Pulmonary artery endothelial cell (primary cell): ENCODE results near the gene KRT16. TPM values are rescaled to one million over a fixed set of nuclear protein-coding genes. Genes with fewer than 3 reads are reported as not detected.
A peak's percentile ranks its signal among the peaks of the same experiment; 100 is the strongest.
"Not testable (repeated sequence)": the region's sequence is repeated elsewhere in the genome, so short reads cannot be mapped to it uniquely, and the experiment has no call there.

Experiments
- DNase-seq: peaks from one replicate; pipeline ENCODE4 v3.0.0-alpha.2; 2011; ENCODE audit warnings: low read depth, low spot score
- total RNA-seq: library from RNA; depleted of rRNA; stranded (reverse); fragments of >200 nt; gene quantifications from 2 replicates; pipeline ENCODE4 v1.2.3, GENCODE V29; 2014

The KRT16 gene
- 0.13 and 0.63 TPM in 2 replicates for total RNA-seq

- DNase-seq, result not testable (repeated sequence)
These were observed at the start of gene KRT16 for GRCh38 chr17:41612376-41613160. TSS of gene KRT16 (minus strand) at chr17:41612767. CDS start at chr17:41612688, 79 bp downstream.

DNA sequence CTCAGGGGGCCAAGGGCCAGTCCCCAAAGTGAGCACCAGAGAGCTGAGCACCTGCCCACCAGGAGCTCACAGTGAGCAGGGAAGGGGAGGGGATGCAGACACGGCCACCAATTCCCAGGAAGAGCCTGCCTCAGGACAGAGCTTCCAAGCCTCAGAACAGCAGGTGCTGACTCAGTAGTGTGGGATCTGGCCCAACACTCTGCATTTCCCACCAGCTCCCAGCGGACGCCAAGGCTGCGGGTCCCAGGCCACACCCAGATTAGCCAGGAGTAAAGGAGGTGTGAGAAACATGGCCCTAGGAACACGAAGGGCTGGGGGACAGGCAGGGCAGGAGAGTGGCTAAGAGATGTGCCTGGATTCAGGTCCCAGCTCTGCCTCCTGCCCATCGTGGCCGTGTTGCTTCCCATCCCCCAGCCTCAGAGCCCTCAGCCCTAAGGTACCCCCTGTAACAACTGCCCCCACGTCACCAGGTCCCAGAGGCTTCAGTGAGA, 47.7 kb upstream of the KRT16 start:
- DNase-seq, result no peak

DNA sequence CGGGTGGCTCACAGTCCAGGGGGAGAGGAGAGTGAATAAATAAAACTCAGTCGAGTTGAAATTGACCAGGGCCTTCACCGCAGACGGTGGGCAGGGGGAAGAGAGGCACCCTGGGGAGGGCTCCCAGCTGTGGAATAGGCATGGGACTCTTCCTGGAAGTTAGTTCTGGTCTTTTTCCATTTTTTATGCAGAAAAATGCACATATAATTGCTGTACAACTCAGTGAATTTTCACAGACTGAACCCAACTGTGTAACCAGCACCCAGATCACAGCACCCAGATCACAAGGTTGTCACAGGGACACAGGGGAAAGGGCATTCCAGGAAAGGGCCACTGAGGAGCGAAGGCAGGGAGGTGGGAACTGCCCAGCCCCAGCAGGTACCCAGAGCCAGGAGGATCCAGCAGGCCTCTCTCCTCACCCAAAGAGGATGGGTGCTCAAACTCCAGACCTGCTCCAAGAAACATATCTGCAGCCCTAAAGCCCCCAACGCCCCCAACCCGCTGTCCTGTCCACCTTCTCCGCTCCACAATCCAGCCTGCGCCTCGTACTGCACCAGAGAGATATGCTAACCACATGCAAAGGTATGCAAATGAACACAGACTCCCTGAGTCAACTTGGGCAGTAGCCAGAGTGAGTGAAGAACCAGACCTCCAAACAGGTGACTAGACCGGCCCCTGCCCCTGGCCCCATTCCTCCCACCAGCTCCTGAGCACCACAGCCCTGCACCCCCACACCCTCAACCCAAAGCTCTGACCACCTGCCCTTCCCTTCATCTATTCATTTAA, 47.1 kb upstream of the KRT16 start:
- no peak for DNase-seq

- no peak for DNase-seq
These were observed 46.3 kb upstream of the KRT16 start for GRCh38 chr17:41658846-41659245.

GRCh38 chr17:41657936-41658335, 45.4 kb upstream of the KRT16 start:
- DNase-seq, result no peak

- DNase-seq, result no peak
These were observed 44.7 kb upstream of the KRT16 start for GRCh38 chr17:41657176-41657754.

GRCh38 chr17:41656249-41657023, 43.9 kb upstream of the KRT16 start:
- DNase-seq, result no peak

GRCh38 chr17:41655611-41656111, 43.1 kb upstream of the KRT16 start:
- no peak for DNase-seq

DNA sequence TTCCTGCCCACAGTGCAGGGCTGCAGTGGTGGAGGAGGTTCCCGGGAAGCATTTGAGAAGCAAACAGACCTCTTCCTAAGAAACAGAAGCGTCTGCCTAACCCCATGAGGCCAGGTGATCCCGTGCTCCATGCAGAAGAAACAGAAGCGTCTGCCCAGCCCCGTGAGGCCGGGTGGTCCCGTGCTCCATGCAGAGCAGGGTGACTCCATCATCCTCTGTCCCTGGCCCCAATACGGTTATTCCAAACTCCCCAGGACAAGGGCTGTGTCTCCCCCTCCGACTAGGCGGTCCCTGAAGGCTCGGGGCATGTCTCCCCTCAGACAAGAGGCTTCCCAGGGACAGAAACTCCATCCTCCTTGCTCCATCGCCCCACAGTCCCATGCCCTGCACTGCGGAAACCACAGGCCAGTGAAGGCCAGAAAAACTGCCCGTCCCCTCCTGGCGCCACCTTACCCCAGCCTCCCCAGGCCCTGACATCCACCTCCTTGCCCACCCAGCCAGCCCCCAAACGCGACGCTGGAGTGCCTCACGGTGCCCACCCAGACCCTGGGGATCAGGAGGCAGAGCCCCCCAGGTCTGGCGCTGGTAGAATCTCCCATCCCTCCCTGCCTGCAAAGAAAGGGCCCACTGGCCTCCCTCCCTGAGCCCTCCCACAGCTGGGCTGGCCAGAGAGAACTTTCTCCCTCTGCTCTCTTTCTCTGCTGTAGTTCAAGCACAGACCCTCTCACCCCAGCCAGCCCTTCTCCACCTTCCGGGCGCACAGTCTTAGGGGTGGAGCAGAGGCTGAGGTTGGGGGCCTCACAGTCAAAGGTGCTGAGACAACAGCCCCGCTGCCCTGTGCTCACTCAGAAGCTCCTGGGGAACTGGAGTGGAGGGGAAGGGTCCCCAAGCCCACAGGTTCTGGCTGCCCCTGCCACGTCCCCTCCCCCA, 42.4 kb upstream of the KRT16 start:
- DNase-seq, result no peak

- DNase-seq, result no peak
These were observed 41.5 kb upstream of the KRT16 start for GRCh38 chr17:41653892-41654677.

DNA sequence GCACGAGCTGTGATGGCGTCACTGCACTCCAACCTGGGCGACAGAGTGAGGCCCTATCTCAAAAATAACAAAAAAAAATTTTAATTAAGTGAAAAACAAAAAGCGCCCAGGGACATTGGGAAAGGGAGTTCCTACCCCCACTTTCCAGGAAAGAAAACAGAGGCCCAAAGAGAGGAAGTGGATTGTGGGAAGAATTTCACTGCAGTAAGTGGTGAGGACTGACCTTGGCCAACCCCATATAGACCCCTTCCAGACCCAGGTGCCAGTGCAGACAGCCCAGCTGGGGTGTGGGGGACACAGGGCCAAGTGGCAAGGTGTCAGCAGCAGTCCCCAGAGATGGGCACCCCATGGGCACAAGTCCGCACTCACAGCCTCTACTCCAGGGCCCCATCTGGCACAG, 40.9 kb upstream of the KRT16 start:
- no peak for DNase-seq

DNA sequence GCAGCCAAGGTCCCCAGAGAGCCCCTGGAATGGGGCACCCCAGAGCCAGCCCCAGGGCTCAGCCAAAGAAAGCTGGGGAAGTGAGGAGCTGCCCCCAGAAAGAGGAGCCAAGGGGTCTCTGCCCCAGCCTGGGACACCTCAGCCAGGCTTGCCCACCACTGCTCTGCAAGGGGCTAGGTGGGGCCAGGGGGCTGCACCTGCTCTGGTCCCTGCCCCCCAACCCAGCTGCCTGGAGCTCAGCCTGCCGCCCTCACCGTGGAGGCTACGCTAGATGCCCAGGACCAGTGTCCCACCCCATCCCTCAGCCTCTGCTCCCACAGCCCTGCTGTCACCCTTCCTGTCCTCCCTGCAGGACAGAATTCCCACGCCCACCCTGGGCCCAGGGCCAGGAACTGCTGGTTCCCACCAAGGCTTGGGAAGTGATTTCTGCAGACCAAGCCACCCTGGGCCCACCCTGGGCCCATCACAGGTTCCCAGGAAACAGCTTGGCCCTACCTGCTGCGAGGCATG, 39.9 kb upstream of the KRT16 start:
- no peak for DNase-seq

- DNase-seq, result no peak
These were observed 39.3 kb upstream of the KRT16 start for GRCh38 chr17:41651625-41652460.

DNA sequence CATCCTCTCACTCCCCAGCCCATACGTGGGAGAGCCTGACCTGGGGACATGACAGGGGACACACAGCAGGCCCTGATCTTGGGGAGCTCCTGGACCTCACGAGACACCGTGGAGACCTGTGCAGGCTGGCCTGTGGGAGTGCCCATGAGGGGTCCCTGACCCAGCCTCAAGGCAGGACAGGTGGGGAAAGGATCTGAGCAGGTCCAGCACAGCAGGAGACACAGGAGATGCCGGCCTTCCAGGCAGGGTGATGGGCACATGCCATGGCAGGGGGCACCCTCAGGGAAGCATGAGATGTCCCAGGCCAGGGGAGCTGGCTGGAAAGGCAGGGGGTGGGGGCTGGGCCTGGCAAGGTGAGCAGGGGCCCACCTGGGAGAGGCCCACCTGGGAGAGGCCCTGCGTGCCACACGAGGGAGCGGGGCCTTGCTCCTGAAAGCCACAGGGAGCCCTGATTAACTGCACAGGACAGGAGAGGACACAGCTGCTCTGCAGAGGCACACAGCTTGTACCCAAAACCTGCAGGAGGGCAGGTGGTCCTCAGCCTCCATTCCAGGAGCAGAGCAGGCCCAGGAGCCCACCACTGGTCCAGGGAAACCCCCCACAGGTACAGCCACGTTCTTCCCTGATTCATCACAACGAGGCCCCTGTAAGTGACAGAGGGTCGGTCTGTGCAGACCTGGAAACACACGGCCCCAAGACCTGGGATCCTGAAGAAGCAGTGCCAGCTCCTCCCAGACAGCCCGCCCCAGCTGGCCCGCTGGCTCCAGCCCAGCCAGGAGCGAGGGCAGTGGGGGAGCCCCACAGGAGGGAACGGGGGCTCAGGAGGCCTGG, 38.4 kb upstream of the KRT16 start:
- DNase-seq, result no peak

DNA sequence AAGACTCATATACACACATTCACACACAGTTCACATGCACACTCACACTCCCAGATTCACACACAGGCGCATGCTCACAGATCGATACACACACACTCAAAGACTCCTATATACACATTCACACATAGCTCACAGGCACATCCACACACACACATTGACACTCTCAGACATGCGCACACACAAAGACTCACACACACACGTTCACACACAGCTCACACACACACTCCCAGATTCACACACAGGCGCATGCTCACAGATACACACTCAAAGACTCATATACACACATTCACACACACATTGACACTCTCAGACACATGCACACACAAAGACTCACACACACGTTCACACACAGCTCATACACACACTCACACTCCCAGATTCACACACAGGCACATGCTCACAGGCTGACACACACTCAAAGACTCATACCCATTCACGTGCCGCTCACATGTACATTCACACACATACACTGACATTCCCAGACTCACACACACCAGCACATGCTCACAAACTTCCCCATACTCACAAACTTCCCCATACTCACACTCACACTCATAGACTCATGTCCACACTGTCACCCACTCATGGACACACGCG, 37.5 kb upstream of the KRT16 start:
- DNase-seq, result no peak

DNA sequence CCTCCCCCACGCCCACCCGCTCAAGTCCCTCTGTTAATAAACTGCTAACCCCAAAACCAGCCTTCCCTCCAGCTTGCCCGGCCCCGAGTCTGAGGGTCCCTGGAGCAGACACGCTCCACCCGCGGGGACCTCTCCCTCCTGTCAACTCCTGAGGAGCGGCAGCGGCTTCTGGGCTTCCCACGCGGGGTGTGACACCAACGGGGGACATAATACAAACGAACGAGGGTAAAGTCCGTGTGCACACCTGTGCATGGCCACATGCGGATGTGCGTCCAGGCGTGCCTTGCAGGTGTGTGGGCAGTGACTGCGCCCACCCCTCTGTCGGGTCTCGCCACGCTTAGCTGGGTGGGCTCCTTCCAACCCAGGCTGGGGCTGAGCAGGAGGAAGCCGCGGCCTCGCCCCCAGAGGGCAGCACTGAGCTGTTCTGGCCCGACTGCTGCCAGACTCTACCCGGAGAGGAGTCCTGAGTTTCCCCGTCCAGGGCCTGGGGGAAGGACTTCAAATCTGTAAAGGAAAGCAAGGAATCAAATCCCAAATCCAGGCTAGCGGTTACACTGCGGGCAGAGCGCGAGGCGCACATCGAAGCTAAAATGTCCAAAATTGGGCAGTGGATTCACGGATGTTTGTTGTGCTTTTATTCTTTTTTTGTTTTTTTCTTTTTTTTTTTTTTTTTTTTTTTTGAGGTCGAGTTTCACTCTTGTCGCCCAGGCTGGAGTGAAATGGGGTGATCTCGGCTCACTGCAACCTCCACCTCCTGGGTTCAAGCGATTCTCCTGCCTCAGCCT, 36.0 kb upstream of the KRT16 start:
- peak; percentile 47 for DNase-seq
